NB4 (cell line): ENCODE measurements around the gene HYLS1.

Experiments
- POLR2A ChIP-seq: IDR thresholded peaks from 2 replicates; pipeline ENCODE4 v1.6.1; 2011; ENCODE audit warnings: mild to moderate bottlenecking; ENCODE audit not compliant: insufficient read length; ENCODE audit errors: extremely low read depth
- TF ChIP-seq, protein P1 (sequence below): IDR thresholded peaks from one replicate; pipeline ENCODE4 v1.5.1; 2012; ENCODE audit warnings: low read depth, low read length

- TF ChIP-seq POLR2A: no peak
- TF ChIP-seq, protein P1, sequence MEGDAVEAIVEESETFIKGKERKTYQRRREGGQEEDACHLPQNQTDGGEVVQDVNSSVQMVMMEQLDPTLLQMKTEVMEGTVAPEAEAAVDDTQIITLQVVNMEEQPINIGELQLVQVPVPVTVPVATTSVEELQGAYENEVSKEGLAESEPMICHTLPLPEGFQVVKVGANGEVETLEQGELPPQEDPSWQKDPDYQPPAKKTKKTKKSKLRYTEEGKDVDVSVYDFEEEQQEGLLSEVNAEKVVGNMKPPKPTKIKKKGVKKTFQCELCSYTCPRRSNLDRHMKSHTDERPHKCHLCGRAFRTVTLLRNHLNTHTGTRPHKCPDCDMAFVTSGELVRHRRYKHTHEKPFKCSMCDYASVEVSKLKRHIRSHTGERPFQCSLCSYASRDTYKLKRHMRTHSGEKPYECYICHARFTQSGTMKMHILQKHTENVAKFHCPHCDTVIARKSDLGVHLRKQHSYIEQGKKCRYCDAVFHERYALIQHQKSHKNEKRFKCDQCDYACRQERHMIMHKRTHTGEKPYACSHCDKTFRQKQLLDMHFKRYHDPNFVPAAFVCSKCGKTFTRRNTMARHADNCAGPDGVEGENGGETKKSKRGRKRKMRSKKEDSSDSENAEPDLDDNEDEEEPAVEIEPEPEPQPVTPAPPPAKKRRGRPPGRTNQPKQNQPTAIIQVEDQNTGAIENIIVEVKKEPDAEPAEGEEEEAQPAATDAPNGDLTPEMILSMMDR: no peak
Observed at GRCh38 chr11:125945797-125946520, 58.5 kb downstream of the HYLS1 start, which contains the start of gene VSIG10L2.
